Head of caudate nucleus (tissue), 42 donors: Measurements from ENCODE around the gene CCDC6.
A peak's percentile ranks its signal among the peaks of the same experiment; 100 is the strongest.

Source experiments
- DNase-seq, 42 donors: peaks; one replicate each; pipeline versions ENCODE4 v3.0.0 to v3.0.0-alpha.2; 2020 to 2021; ENCODE audit warnings: mixed read lengths in 7 of 42
- intact Hi-C: fragments of 100-400 bp; cut with DNase I; formaldehyde crosslinking; loops from one replicate; pipeline ENCODE4 v1.15.0; 2022

Gene CCDC6

DNA sequence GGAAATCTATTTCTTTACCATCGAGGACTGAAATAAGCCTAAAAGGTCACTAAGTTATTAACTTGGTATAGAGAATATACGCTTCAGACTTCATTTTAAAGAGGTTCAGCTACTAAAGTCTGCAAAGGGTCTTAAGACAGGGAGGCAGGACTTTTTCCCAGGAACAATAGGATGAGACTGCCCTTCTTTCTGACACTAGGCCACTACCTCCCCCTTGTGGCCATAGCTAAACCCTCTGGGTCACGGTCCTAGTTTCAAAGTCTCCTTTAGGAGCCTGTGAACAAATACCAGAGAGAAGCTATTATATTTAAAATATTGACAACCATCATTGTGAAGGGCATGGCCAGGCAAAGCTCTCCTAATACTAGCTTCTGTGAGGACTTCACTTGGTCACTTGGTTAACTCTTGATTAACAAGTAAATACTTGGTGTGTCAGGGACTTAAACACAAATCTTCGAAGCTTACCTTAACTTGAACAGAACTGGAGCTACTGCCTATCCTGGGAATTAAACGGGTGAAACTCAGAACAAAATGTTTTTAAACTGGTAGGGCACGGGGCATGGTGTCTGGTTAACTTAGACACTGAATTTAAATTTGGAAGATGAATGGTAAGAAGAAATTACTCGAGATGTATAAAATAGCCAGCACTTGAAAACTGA, 75.6 kb downstream of the CCDC6 start:
- peak in 30 of 42 donors; percentile 25 to 81 (median 50) for DNase-seq
- intact Hi-C loops: no loop called here

DNA sequence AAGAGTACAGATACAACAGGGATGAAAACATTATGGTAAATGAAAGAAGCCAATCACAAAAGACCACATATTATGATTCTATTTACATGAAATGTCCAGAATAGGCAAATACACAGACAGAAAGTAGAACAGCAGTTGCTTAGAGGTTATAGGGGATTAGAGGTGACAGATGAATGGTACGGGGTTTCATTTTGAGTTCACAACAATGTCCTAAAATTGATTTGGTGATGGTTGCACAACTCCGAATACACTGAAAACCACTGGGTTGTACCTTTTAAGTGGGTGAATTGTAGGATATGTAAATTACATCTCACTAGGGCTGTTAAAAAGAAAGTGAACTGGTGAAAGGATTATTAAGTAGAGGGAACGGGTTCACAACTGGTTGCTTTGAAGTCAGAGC, 76.8 kb downstream of the CCDC6 start:
- no peak for DNase-seq
- intact Hi-C loops: no loop called here

DNA sequence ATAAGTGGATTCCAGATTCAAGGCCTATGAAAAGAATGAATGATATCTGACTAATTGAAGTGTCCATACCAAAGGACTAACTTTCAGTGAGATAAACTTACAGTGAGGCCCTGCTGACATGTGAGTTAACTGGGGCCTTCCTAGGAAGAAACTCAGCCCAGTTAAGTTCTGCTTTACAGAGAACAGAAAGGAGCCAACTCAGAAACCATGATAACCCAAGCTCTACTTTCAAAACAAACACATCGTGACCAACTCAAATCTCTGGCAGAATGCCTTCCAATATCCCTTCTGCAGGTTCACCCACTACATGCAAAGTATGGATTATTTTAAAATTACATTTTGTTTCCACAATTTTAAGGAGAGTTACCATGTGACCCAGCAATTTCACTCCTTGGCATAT, 77.3 kb downstream of the CCDC6 start:
- DNase-seq: no peak
- intact Hi-C loops: no loop called here

DNA sequence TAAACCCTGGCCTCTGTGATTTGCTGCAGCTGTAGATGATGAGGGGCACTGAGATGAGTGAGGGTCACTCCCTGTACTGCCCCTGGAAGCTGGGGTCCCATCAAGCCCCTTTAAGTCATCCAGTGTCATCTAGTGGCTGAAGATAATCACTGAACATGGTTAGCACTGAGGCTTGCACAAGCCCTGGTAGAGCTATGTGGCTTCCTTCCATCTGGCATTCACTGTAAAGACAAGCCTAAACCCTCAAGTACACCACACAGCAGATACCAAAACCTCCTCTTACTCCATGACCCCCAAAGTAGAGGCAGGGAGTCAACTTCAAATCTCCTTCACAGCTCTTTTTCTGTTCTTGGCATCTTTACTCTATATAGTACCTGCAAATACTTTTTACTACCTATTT, 80.4 kb downstream of the CCDC6 start:
- no peak for DNase-seq
- intact Hi-C loops: no loop called here

DNA sequence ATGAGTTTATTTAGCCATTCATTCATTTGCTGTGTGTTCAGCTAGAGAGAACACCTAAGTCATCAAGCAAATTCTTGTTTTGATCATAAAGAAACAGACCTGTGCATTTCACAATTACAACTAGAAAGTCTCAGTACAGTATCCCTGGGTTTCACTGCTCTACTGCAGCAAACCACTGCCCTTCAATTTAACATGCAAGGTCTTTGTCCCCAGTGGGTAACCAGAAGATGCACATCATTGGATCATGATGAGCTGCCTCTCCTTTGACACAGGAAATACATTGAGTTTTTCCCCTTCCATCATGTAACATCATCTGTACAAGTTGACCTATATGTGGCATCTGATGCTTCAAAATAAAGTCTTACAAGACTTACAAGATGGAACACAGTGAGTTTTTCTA, 82.6 kb downstream of the CCDC6 start:
- intact Hi-C loops: no loop called here
- no peak for DNase-seq

DNA sequence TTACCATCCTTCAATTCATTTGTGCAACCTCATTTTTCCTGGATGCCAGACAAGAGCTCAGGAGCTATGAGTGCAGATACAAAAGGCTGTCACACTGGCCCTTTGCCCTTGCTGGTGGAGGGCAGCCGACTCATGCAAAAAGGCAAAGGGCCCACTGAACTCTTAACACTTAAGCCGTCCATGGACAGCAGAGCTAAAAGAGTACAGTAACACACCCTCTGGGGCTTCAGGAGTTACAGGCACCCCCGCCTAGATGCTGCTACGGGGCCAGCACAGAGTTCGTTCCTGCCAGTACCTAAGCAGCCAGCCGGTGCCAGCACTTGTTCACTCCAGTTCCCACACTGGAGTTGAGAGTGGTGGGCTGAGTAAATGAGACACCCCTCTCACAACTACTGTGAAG, 83.2 kb downstream of the CCDC6 start:
- intact Hi-C loops: no loop called here
- peak in 1 of 42 donors; percentile 47 for DNase-seq

DNA sequence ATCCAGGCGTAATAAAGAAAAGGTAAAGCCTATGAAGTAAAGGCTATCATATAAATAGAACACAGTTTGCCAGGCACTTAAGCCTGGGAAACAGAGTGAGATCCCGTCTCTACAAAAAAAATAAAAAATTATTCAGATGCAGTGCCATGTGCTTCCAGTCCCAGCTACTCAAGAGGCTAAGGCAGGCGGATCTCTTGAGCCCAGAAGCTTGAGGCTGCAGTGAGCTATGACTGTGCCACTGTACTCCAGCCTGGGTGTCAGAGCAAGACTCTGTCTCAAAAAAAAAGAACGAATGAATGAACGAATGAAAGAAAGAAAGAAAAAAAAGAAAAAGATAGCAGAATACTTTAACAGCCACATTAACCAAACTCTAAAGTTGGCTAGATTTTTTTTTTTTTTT, 85.9 kb downstream of the CCDC6 start:
- DNase-seq: no peak
- intact Hi-C loops: no loop called here

DNA sequence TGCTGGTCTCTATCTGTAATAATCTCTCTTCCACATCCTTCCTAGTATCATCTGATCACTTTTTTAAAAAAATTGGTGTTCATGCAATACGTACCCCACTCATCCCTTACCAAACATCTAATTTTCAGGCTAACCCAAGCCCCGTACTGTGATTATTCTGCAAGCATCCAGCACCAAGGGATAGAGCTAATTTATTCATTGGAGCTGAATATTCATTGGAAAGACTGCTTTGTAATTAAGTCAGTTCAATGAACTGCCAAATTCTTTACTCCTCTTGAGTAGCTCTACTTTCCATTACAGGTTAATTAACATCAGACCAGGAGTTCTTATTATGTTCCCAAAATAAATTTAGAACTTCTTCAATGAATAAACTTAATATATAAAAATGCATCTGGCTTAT, 86.7 kb downstream of the CCDC6 start:
- intact Hi-C loops: no loop called here
- DNase-seq: no peak

DNA sequence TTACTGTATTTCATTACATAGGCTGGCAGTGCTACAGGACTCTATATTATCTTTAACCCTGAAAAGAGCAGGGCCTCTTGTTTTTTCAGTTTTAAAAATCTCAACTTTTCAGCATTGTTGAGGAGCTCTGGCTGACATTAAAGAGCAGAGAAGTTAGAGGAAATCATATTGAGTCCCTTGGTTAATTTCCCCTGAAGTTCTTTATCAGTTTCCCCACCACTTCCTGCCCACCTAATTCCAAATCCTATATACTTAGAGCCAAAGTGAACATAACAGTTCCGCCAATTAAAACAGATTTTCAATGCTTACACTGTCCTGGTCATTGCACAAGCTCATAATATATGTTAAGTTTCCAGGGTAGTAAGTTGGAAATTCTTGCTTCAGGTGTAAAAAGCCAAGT, 87.1 kb downstream of the CCDC6 start:
- DNase-seq: no peak
- intact Hi-C loops: no loop called here

DNA sequence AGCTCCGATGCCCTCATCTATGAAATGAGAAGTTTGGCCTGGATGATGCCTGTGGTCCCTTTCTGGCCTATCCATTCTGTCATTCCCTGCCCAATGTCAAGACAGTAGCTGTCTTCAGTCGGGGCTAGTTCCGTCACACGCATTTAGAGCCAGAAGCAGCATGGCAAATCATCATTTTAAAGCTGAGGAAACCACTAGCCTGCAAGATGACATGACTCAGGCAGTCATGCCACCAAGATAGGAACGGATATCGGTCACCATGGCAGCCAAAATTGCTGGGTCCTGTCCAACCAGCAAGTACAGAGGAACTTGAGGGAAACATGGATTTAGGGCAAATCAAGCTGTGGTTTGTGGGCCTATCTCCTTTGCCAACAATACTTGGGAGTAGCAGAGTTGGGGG, 88.6 kb downstream of the CCDC6 start:
- intact Hi-C loops: no loop called here
- no peak for DNase-seq

DNA sequence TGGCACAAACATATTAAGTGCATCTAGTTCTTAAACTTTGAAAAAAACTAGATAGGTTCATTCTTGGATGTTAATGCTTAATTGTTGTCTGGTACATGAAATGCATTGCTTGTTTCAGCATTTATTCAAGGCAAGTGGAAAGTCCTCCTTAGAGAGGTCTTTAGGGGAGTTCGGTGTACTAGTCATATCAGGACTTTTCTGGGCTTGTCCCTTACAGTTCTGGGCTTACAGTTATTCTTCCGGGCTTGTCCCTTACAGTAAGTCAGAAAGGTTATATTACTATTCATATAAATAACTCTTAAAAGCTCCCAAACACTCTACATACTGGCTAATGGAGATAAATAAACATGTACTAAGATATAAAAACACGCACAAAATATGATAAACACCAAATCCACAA, 91.5 kb downstream of the CCDC6 start:
- DNase-seq: no peak
- intact Hi-C loops: no loop called here

DNA sequence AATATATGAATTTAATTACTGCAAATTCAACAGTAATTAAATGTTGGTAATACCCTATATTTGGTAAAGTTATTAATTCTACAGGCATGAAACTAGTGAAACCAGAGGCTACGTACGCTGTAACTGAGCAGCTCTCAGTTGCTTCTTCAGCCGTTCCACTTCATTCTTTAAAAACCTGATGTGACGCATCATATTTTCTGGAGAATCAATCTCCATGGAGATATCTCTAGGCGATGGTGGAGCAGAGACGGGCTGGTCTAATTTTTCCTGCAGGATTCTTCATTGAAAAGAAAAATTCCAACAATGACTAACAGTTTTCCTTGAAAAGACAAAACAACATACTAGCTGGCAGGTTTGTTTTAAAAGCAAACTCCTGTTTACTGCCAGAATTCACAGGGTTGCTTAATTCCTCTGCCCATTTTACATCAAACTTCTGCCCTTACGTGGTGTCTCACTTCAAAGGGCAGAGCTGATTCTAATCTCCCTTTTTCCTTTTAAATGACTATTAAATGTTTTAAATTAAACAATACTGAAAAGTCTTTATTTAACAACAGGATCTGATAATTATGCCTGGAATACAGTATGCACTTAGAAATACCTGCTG, 93.7 kb downstream of the CCDC6 start:
- intact Hi-C loops: no loop called here
- peak in 2 of 42 donors; percentile 33 to 51 for DNase-seq

DNA sequence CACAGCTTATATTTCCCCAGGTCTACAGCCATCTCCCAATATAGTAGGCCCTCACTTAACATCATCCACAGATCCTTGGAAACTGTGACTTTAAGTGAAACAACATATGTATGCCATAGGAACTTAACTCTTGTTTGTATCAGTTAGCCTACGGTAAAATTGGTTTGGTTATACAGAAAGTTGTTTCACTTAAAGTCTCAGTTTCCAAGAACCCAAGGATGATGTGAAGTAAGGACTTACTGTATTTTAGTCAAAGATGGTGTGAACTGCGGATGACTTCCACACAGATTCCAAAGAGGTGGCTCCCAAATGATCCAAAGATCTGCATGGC, 96.7 kb downstream of the CCDC6 start:
- DNase-seq: no peak
- intact Hi-C loops: no loop called here

DNA sequence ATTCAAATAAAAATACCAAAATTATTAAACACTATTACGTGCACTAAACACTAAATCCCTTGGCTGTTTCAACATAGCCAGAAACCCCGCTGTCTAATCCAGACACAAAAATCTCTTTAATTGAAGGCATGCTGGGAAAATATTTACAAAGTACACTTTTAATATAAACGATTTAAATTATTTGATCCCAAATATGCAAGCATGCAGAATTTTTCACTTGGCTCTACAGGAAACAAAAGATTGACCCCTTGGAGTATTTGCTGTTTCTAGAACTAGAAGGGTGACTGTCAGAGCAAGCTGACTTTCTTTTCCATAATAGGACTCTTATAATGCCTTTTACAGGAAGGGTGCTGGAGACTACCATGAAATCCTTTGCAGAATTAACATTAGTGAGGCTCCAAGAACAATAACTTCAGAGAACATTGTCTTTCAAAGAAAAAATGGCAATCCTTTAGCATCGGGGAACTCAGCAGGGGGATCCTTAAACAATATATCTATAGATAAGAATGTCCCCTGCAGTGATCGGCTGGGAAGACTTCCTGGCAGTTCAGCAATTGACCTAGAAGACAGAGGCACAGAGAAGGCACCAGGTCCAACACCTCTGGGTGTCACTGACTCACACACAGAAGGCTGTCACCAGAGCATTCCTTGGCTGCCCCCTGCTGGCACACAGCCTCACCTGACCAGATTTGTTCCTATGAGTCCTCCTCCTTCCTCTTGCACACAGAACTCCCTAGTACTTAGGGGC, 97.3 kb downstream of the CCDC6 start:
- peak; percentile 36 to 91 (median 78) for DNase-seq
- intact Hi-C loops: no loop called here

DNA sequence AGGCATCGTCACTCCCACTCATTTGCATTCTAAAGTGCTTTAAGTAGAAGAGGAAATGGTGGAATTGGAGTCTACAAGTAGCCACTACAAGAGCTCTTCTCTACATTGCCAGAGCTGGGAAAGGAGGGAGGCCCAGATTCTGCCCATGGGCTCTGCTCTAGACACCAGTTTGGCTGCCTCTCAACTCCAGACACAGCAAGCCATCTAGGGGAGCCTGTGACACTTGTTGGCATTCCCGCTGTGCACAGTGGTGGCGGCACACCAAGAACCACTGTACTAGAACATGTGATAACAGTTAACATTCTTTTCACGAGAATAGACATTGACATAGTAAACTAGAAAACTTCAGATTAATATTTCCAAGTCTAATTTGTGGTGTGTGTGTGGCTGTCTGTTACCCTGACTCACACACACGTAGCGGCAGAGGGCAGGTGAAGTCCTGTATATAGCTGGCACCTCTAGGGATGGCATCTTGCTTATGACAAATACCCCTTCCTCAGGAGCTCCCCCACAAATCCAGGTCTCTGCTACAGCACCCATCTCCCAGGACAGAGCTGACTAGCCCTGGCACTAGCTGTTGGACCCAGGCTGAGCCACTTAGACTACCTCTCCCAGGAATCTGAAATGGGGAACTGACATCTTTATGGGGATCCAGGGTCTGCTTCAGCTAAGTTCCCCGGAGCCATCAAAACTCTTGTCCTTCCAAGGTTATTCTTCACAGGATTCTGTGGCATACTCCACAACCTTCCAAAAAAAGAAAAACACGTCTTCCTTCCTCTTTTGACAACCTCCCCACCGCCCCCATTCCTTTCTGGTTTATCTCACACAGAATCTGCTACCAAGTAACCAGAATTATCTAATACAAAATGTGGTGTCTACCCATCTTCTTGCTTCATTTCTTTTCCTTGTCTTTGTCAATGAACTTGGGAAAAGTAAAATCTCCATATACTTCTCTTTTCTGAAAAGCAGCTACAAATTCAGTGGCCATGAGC, 98.4 kb downstream of the CCDC6 start:
- intact Hi-C loops: no loop called here
- peak in 28 of 42 donors; percentile 2 to 73 (median 41) for DNase-seq

DNA sequence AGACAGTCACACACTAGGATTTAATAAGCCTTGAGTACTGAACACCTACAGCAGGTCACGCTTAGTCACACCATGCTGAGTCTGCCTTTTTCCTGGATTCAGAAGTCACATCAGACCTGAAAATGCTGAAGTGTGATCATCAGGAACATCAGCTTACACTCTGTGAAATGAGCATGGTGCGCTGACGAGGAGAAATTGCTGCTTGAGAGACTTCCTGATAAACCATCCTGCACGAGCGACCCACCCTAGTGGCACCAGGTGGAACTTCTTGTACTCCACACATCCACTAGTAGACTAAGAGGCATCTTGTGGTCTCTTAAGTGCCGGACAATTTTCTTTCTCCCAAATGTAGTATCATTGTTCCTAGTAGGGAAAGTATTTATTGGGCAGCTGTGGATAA, 101.3 kb downstream of the CCDC6 start:
- peak in 15 of 42 donors; percentile 7 to 64 (median 38) for DNase-seq
- intact Hi-C loops: no loop called here

DNA sequence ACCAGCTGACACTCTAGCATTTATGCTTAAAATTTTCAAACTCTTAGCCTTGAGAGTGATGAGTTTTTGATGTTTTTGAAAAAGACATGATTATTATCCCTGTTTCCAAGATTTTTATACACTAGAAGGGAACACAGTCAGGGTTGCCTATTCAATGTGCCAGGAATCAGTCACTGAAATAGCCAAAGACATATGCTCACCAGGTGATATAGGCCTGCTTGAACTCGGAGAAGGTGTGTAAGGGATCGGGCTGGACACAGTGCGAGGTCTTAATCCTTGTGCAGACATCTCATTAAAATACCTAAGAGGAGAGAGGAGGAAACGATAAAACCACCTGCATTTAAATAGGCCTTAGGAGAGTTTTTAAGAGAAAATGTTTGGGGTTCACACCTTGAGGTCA, 102.1 kb downstream of the CCDC6 start:
- intact Hi-C loops: no loop called here
- DNase-seq: no peak

DNA sequence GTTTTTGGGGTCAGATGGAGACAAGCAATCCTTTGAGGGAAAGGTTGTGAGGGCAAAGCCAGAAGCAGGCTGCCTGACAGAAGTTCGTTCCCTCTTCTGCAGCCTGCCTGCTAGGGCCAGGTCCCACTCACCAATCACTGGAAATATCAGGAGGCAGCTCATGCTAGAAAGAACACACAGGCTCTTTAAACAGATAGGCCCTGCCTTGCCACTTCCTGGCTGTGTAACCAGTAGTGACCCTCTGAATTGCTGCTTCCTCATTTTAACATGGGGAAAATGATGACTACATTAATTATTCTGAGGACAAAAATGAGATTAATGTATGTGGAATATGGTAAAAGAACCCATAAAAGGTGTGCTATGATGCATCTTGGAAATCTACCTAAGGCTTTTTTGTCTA, 102.6 kb downstream of the CCDC6 start:
- no peak for DNase-seq
- intact Hi-C loops: no loop called here

DNA sequence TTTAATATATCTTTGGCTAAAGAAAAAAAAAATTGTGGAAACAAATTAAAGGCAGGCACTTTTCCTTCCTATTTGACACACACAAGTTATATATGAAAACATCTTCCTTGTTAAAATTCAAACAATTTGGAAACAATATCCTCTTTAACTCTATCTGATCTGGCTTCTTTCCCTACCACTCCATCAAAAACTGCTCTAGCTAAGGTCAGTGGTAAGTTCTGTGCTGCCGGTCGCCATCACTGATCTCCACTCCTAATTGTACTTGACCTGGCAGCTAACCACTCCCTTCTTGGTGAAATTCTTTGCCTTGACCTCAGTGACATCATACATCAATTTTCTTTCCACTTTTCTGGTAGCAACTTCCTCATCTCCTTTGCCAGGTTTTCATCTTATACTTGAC, 105.2 kb downstream of the CCDC6 start:
- DNase-seq: no peak
- intact Hi-C loops: no loop called here

DNA sequence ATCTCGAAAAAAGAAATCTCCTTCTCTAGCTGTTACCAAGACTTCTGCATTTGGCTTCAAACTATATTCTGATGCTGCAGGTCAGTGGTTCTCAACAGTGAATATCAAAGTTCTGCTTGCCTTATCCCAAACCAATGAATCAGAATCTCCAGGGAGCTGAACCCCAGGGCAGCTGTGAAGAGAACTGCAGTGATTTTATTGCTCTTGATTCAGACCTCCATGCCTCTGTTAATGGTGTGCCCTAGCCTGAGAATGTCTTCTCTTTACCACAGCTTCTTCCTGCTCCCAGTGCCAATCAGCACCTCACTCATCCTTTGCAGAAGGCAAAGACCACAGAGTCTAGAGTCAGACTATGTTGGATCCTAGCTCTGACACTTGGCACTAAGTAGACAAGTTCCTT, 106.9 kb downstream of the CCDC6 start:
- intact Hi-C loops: no loop called here
- no peak for DNase-seq
